ENCODE measurements around the gene CLEC4G.
"Not testable (repeated sequence)": the region's sequence is repeated elsewhere in the genome, so short reads cannot be mapped to it uniquely, and the experiment has no call there.

CLEC4G gene

GRCh38 chr19:7746306-7746705 lies 14.4 kb upstream of the CLEC4G start:
- not testable (repeated sequence) for DNase-seq

- no peak for DNase-seq
Measured at GRCh38 chr19:7744871-7745650, 13.2 kb upstream of the CLEC4G start.

GRCh38 chr19:7744199-7744786 lies 12.4 kb upstream of the CLEC4G start:
- DNase-seq = no peak

- DNase-seq = no peak
Measured at GRCh38 chr19:7743425-7743841, 11.5 kb upstream of the CLEC4G start.

- no peak for DNase-seq
Measured at GRCh38 chr19:7742991-7743390, 11.1 kb upstream of the CLEC4G start.

GRCh38 chr19:7742575-7742974 lies 10.7 kb upstream of the CLEC4G start:
- DNase-seq = no peak

GRCh38 chr19:7740682-7741054 lies 8.8 kb upstream of the CLEC4G start:
- DNase-seq = no peak

GRCh38 chr19:7739801-7740681 lies 8.1 kb upstream of the CLEC4G start:
- DNase-seq = no peak

- no peak for DNase-seq
Measured at GRCh38 chr19:7739211-7739755, 7.4 kb upstream of the CLEC4G start.

GRCh38 chr19:7738023-7738422 lies 6.1 kb upstream of the CLEC4G start:
- no peak for DNase-seq

- no peak for DNase-seq
Measured at GRCh38 chr19:7737215-7737614, 5.3 kb upstream of the CLEC4G start.

- DNase-seq = no peak
Measured at GRCh38 chr19:7736148-7736547, 4.2 kb upstream of the CLEC4G start.

- DNase-seq = no peak
Measured at GRCh38 chr19:7734220-7735203, 2.6 kb upstream of the CLEC4G start.

- DNase-seq = no peak
Measured at GRCh38 chr19:7733376-7733775, 1.5 kb upstream of the CLEC4G start.

- no peak for DNase-seq
Measured at GRCh38 chr19:7731615-7732014, 295 bp downstream of the CLEC4G start.

GRCh38 chr19:7731218-7731595 lies 703 bp downstream of the CLEC4G start:
- DNase-seq = no peak

- DNase-seq = no peak
Measured at GRCh38 chr19:7730286-7731217, 1.4 kb downstream of the CLEC4G start.

- DNase-seq = no peak
Measured at GRCh38 chr19:7729831-7730285, 2.1 kb downstream of the CLEC4G start.

- no peak for DNase-seq
Measured at GRCh38 chr19:7729211-7729610, 2.7 kb downstream of the CLEC4G start.

GRCh38 chr19:7725791-7726190 lies 6.1 kb downstream of the CLEC4G start:
- no peak for DNase-seq

GRCh38 chr19:7722231-7722651 lies 9.7 kb downstream of the CLEC4G start:
- no peak for DNase-seq
